GM18867 (cell line): ENCODE data around the gene CCDC80.

Experiments
- ATAC-seq: cut with Tn5 transposase; IDR thresholded peaks from one replicate; pipeline ENCODE4 v1.9.1; 2021; ENCODE audit warnings: mild to moderate bottlenecking, moderate library complexity; ENCODE audit not compliant: unreplicated experiment

The CCDC80 gene

DNA sequence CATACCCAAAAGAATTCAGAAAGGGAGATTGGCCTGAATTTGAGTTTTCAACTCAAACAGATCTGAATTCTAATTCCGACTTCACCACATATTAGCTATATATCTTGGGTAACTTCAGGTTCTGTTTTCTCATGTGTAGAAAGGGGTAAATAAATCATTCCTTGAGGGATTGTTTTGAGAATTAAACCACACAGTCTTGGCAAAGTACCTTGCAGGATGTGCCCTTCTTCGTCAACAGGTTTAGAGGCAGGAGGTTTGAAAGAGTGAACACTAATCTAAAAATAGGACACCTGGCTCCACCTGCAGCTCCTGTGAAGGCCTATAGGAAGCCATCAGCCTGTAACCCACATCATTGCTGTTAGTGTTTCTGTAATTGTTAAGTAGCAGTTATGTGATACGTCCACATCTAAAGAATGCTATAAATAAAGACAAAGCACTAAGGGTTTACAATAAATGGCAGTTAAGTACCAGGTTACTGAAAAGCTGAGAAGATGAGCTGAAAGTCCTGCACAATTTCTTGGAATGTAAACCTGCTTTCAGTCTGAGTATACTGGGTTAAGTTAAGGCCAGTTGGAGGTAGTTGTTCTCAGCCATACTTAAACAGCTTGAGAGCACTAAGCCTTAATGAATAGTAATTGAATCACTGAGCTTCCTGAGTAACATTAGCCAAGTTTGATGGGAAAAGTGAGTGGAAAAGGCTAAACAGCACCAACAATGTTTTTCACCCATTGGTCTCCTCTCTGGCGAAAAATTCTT is 6.0 kb downstream of the CCDC80 start:
- ATAC-seq, result no peak

GRCh38 chr3:112633757-112634156 is 7.2 kb downstream of the CCDC80 start:
- no peak for ATAC-seq

GRCh38 chr3:112633191-112633590 is 7.8 kb downstream of the CCDC80 start:
- ATAC-seq, result no peak

- ATAC-seq, result no peak
These were observed 8.3 kb downstream of the CCDC80 start for GRCh38 chr3:112632596-112632995.

- no peak for ATAC-seq
These were observed 9.7 kb downstream of the CCDC80 start for GRCh38 chr3:112631257-112631656.

DNA sequence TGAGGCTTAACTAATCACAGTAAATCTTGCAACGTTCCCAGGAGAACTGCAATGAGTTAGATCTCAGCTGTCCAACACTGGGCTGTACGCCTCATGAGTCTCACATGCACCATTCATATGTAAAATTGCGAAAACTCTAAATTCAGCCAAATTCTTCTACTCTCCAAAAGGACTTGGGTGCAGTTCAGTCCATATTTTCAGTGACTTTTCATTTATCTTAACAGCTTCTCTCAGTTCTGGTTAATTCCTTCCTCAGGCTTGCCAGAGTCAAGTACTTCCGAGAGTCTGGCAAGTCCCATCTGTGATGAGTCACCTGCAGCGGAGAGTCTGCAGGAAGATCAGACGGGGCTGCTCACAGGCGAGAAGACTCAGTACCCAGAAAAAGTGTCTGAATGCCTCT is 11.5 kb downstream of the CCDC80 start:
- ATAC-seq, result peak; percentile 56

DNA sequence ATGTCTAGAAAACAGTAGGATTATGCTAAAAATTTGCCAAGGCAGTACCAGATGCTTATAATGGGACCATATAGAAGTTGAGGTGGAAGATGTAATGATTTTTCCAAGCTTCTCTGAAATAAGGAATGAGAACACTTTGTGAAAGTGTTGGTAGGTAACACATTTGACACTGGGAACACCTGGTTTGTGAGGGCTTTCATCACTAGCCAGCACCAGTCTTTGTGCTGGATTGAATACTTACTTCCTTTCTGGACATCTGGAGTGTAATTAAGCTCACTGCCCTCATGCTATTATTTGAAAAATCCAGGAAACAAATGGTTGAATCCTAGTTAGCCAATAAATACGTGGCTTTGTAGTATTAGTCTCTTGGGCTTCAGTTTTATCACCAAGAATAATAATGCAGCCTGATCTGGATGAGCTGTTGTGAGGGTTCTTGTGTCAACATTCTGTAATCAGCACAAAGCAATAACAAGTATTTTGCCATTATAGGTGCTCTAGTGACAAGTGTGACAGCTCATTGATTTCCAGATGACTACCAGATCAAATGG is 12.9 kb downstream of the CCDC80 start:
- no peak for ATAC-seq

DNA sequence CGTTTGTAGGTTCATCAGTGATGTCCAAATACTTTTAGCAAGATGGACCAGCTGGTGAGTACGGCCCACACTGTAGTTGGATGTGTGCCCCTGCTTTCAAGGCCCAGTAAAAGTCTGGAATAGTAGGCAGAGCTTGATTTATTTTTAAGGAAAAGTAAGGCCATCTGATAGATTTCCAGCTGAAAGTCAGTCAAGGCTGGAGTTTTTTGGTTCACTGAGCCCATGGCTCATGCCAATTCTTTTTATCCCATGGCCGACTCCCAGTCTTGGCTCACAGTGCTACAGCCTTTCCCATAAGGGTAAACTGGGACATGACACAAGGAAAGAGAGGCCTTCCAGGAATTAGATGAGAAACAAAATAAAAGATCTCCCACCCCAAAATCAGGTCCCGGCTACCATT is 13.5 kb downstream of the CCDC80 start:
- ATAC-seq, result no peak

DNA sequence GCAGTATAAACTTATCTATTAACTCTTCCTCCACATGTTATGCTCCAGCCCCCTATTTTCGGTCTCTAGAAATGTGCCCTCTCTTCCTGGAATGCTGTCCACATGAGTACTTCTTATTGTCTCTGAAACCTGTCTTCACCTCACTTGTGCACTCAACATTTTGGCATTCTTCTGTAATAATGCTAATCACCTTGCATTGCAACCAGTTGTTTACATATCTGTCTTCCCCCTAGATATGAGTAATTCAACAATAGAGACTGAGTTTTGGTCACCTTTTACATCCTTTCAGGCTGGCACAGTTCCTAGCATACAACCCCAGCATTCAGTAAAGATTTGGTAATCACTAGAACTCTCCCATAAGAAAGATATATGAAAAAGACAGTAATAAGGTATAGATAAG is 17.2 kb downstream of the CCDC80 start:
- no peak for ATAC-seq

DNA sequence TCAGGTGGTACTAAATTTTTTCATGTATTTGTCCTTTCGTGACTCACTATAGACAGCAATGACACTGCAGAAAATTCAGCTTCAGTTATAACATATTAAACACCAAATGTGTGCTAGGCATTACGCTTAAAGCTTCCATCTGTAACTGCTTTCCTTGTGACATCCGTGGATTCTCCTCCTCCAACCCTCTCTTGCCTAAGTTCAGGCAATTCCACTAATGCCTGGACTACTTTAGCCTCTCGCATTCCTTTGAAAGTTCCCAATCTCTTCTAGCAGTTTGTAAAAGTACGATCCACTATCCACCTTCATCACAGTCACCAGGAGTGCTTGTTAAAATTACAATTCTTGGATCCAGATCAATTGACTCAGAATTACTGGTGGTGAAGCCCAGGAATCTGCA is 17.7 kb downstream of the CCDC80 start:
- ATAC-seq, result no peak

DNA sequence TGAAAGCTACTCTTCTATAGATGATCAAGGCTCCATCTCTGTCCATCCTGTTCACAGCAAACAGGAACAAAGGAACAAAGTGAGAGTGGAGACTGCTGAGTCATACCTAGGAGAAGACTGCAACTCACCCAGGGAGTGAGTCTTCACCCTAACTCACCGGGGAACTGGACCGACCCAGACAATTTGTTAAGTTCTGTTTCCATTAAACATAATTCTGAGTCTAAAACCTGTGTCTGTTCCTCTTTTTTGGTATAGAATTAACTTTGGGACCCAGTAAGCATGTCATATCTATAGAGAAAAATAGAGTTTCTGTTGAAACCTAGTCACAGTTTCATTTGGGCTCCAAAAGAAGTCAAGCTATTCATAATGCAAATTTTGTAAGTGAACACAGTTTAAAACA is 21.6 kb downstream of the CCDC80 start:
- peak; percentile 73 for ATAC-seq

DNA sequence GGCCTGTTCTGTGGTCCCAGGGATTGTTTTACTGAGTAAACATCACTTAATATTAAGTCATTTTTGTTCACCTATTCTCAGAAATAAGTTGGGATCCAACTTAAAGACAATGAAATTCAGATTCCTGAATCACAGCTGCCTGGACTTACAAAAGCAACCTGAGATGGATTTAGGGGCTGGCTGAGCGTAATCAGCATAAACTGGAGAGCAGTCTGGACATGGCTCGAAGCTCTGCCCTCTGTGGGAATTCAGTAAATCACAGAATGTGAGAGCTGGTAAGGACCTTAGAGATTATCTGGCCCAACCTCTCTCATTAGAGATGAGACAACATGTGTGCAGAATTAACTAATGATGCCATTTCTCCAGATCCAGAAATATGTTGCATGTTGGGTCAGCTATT is 23.7 kb downstream of the CCDC80 start:
- ATAC-seq, result no peak

GRCh38 chr3:112615989-112616731 is 24.8 kb downstream of the CCDC80 start:
- no peak for ATAC-seq

- ATAC-seq, result no peak
These were observed 29.0 kb downstream of the CCDC80 start for GRCh38 chr3:112611752-112612515.

GRCh38 chr3:112610121-112610520 is 30.8 kb downstream of the CCDC80 start:
- no peak for ATAC-seq

GRCh38 chr3:112607863-112608262 is 33.1 kb downstream of the CCDC80 start:
- ATAC-seq, result no peak

DNA sequence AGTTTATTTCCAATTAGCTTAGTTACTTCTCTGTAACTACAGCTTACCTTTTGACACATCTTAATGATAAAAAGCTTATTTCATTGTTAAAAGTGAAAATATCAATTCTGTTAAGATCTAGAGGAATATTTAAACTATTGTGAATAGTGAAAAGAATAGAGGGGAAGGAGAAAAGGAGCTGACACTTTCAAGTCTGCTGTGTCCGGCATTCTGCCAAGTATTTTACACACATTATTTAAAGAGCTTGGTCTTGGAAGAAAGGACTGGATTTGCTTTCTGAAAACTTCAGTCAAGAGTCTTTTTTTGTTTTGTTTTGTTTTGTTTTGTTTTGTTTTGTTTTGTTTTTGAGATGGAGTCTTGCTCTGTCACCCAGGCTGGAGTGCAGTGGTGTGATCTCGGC is 34.8 kb downstream of the CCDC80 start:
- no peak for ATAC-seq

DNA sequence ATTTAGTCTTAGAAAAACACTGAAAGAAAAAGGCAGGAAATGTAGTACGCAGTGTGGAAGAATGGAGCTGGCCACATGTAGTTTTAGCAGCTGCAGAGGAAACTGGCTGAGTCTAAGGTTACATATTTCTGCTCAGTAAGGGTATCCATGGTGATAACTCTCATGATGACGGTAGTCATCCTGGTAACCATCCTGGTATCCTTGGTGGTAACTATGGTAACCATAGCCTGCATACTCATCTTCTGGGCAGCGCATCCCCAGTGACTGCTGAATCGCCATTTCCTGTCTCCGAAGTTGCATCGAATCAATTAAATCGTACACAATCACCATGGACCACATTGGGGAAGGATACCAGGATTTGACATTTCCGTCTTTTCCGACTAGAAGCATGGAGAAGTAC is 35.7 kb downstream of the CCDC80 start:
- ATAC-seq, result no peak

- no peak for ATAC-seq
These were observed 36.4 kb downstream of the CCDC80 start for GRCh38 chr3:112604536-112604935.

DNA sequence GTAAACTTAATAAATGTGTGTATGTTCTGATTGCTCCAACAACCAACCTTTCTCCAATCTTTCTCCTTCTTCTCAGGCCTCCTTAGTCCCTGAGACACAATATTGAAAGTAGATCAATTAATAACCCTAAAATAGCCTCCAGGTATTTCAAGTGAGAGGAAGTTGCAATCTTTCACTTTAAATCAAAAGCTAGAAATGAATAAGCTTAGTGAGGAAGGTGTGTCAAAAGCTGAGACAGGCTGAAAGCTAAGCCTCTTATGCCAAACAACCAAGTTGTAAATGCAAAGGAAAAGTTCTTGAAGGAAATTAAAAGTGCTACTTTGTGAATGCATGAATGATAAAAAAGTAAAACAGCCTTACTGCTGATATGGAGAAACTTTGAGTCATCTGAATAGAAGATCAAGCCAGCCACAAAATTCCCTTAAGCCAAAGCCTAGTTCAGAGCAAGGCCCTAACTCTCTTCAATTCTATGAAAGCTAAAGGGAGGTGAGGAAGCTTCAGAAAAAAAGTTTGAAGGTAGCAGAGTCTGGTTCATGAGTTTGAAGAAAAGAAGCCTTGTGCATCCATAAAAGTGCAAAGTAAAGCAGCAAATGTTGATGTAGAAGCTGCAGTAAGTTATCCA is 38.6 kb downstream of the CCDC80 start:
- peak; percentile 90 for ATAC-seq

GRCh38 chr3:112598731-112599130 is 42.2 kb downstream of the CCDC80 start:
- no peak for ATAC-seq
